ENCODE measurements around the gene CRP. TPM values are rescaled to one million over a fixed set of nuclear protein-coding genes. Genes with fewer than 3 reads are reported as not detected.
"Not testable (repeated sequence)": the region's sequence is repeated elsewhere in the genome, so short reads cannot be mapped to it uniquely, and the experiment has no call there.

Gene CRP
- polyA plus RNA-seq, 5 donors, result not detected

DNA sequence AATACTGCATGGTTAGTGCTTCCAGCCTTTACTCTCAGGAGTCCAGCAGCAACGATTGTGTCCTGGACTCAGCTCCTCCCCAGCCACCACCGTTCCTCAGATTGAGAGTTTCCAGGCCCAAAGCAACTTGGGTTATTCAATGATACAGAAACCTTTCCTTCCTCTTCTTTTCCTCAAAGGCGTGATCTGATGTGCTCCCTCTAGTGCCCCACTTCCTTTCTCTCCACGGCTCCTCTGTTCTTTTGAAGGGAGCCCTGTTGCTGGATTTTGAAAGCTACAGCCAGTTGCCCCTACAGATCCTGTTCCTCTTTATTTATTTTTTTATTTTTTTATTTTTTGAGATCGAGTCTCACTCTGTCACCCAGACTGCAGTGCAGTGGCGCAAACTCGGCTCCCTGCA, 14.1 kb downstream of the CRP start:
- DNase-seq, result no peak

DNA sequence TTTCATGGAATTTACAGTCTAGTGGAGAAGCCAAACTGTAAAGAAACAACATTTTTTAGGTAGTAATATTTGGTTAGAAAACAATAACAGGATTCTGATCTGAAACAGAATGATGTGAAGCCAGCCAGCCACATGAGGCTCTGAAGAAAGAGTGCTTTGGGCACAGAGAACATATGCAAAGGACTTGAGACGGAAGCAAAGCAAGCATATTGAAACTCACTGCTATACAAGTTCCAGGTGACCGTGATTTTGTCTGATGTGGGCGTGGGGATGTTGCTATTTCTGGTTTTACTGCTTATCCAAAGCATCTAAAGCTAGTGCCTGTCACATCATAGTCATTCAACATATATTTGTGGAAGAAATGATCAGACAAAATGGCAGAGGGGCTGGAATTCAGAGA, 14.7 kb downstream of the CRP start:
- DNase-seq, result no peak

DNA sequence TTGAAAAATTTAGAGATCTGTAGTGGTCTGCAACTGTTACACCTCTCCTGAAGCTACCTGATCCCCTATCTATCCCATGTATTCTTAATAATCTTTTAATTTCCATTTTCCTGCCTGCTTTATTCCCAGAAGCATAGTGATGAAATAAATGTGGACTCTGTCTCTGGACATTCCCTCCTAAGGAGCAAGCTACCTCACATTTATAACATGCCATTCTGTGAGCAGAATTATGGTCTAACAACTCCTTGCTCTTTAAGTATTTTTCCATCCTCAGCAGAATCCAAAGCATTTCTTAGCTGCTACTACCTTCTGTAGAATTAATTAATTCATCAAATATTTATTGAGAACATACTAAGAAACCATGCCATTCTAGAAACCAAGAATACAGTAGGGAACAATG, 15.1 kb downstream of the CRP start:
- DNase-seq, result no peak

DNA sequence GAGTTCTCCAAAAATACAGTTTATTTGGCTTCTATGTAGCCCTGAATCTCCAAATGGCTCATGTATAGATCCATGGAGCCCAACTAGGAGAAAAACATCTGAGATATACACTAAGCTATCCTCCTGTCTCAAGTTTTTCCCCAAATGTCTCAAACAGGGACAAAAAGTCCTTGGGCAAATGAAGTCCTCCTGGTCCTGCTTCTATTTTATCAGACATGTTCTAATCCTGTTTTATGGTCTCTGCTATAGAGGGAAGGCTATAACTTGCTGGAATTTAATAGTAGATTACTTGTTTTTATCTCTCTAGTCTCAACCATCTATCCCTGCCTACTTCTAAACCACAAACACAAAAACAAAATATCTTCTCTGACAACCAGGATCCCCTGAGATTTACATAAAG, 26.9 kb downstream of the CRP start:
- no peak for DNase-seq

DNA sequence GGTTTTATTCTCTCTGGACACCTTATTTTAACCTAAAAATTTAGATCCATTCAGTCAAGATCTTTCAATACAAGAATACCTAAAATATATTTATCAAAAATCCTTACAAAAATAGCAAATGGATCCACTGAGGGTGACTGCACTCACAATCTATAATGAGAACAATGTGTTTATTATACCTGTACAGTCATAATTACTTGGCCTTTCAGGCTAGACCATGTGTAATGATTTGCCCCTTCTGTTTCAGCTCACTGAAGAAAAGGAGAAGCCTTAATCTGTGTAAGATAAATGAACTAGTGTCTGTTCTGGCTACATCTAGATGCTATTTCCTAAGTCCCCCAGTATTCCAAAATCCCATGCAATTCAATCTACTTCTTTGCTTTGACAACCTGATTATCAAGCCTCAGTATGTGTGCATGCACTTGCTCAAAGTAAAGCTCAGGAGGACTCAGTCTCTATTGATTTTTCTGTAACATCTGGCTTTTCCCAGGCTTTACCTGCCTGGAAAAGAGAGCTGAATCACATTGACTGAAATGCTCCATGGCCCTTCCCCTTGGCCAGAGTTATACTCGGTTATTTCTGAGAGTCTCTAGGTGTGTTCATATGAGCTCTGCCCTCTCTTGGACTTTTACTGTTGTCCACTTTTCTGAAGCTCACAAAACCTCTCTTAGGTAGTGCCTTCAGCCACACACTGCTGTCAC, 27.6 kb downstream of the CRP start:
- DNase-seq, result no peak

DNA sequence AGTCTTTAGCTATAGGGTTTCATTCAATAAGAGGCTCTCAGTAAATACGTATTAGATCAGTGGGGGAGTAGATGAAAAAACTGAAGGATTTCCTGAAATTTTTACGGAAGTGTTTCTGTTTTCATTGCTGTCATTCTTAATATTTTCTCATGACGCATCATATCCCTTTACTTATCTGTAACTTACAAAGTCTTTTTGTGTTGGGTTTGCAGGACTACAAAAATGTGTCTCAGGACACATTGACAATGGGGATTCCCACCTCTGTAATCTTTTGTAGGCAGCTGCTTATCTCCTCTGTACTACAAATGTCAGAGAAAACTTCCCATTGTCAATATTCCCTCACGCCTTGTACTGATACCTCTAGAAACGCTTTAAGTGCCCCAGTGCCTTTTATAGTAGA, 35.5 kb downstream of the CRP start:
- DNase-seq, result no peak

DNA sequence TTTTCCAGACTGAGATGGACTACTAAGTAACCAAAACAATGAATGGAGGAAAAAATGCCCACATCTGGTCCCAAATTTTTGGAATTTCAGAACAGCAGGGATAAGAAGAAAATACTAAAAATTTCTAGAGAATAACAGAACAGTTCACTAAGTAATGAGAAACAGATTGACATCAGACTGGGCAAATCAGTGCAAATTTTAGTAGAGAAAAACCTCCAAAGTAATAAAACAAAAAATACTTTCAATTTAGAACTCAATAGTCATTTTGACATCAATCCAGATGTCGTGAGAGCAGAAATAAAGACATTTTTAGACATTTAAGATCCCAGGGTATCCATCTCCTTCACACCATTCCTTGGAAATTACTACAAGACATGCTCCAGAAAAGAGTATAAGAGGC, 39.3 kb downstream of the CRP start:
- DNase-seq, result no peak

DNA sequence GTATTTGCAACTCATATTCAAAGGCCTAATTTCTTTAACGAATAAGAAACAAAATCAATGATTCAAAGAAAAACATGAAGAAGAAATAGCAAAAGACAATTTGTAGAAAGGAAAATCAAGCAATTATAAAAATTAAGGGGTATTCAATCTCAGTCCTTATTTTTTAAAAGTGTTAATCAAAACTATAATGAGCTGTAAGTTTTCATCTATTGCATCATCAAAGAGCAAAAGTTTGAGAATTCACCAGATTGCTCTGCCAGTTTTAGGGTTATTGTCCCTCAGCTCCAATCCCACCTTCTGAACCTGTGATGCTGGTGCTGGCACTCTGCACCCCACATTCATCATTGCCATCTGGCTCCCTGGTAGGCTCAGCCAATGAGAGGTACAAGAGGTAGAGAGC, 42.0 kb downstream of the CRP start:
- not testable (repeated sequence) for DNase-seq

DNA sequence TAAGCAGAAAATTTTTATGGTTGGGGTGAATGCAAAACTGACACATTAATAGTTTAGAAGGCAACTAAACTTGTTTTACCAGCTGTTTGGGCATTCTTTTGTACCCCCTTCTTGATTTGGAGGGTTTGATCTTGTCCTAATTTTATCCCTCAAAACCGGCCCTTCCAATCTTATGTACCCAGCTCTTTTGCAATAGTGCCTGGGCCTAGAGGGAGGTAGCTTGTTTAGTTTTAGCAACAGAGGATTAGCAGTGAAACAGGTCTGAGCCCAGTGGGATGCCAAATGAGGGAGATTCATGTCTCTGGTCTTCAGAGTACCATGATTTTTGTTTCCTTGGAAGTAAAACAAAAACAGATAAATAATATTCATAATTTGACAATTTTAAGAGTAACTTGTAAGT, 45.1 kb downstream of the CRP start:
- DNase-seq, result no peak

DNA sequence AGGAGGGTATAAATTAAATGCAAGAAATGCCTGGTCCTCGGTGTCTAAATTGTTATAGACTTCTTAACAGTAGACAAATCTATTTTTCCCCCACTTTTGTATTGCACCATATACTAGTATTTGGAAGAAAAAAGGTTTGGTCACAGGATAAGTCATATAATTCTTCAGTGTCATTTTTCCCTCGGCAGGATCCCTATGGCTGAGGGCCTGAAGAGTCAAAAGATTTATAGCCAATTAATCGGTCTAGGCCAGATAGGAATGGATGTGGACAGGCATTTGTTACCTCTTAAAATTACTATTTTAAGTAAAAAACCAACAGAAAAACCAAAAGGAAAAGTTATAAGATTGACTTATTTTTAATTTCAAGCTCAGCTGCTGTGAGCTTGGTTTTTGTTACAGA, 45.6 kb downstream of the CRP start:
- no peak for DNase-seq

DNA sequence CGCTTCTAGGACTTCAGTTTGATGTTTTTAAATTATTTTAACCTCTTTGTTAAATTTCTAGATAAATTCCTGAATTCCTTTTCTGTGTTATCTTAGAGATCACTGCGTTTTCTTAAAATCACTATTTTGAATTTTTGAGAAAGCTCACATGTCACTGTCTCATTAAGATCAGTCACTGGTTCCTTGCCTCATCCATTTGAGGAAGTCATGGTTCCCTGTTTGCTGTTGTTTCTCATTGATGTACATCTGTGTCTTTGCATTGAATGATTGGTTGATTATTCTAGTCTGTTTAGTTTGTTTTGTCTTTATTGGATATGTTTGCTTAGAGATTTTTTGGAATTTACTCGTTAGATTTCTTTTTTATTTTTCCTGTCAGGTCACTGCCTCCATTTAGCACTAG, 50.1 kb downstream of the CRP start:
- DNase-seq, result no peak

DNA sequence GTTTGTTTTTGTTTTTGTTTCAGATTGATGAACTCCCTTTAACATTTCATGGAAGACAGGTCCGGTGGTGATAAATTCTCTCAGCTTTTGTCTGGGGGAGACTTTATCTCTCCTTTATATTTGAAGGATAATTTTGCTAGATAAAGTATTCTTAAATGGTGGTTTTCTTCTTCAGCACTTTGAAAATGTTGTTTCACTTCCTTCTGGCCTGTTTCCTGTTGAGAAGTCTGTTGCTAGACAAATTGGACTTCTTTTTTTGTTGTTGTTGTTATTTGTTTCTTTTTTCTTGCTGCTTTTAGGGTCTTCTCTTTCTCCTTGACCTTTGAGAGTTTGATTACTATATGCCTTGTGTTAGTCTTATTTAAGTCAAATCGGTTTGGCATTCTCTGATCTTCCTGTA, 50.8 kb downstream of the CRP start:
- DNase-seq, result no peak

Other genes with a start within 250 kb of the CRP start
- not detected for gene OR10J5, start 178.6 kb downstream of the CRP start, polyA plus RNA-seq (ENCODE audit: insufficient read depth in 1 of 5, insufficient read length in 5 of 5, low replicate concordance in 1 of 5)
- gene APCS, start 126.8 kb downstream of the CRP start, polyA plus RNA-seq (ENCODE audit: insufficient read depth in 1 of 5, insufficient read length in 5 of 5, low replicate concordance in 1 of 5), result not detected
- 10 to 100 TPM; 11.0 to 20.5 (median 12.2) TPM for gene DUSP23, start 66.4 kb upstream of the CRP start, polyA plus RNA-seq (ENCODE audit: insufficient read depth in 1 of 5, insufficient read length in 5 of 5, low replicate concordance in 1 of 5)
- under 1 TPM; 0.25 to 0.61 (median 0.46) TPM for gene FCRL6, start 87.8 kb upstream of the CRP start, polyA plus RNA-seq (ENCODE audit: insufficient read depth in 1 of 5, insufficient read length in 5 of 5, low replicate concordance in 1 of 5)
- gene SLAMF8, start 112.3 kb upstream of the CRP start, polyA plus RNA-seq (ENCODE audit: insufficient read depth in 1 of 5, insufficient read length in 5 of 5, low replicate concordance in 1 of 5), result 1 to 10 TPM in 3 of 5 donors, under 1 TPM in 2; 0.58 to 1.9 (median 1.0) TPM
- under 1 TPM in 2 of 5 donors, not detected in 3; 0.08 to 0.10 TPM for gene VSIG8, start 148.1 kb upstream of the CRP start, polyA plus RNA-seq (ENCODE audit: insufficient read depth in 1 of 5, insufficient read length in 5 of 5, low replicate concordance in 1 of 5)
- gene CFAP45, start 185.6 kb upstream of the CRP start, polyA plus RNA-seq (ENCODE audit: insufficient read depth in 1 of 5, insufficient read length in 5 of 5, low replicate concordance in 1 of 5), result 10 to 100 TPM in 1 of 5 donors, 1 to 10 TPM in 4; 1.8 to 12.7 (median 8.2) TPM
- 100 to 1,000 TPM; 255 to 529 (median 315) TPM for gene TAGLN2, start 210.9 kb upstream of the CRP start, polyA plus RNA-seq (ENCODE audit: insufficient read depth in 1 of 5, insufficient read length in 5 of 5, low replicate concordance in 1 of 5)
- gene IGSF9, start 231.0 kb upstream of the CRP start, polyA plus RNA-seq (ENCODE audit: insufficient read depth in 1 of 5, insufficient read length in 5 of 5, low replicate concordance in 1 of 5), result 10 to 100 TPM; 10.2 to 17.7 (median 15.7) TPM
- gene SLAMF9, start 239.6 kb upstream of the CRP start, polyA plus RNA-seq (ENCODE audit: insufficient read depth in 1 of 5, insufficient read length in 5 of 5, low replicate concordance in 1 of 5), result not detected